ENCODE measurements around the gene MAML3. TPM values are rescaled to one million over a fixed set of nuclear protein-coding genes. Genes with fewer than 3 reads are reported as not detected.

MAML3 gene
- polyA plus RNA-seq, 1 donor (not counting 4 experiments of a cell fraction or from before 2014, with no cell fraction given), result 0.68 TPM

DNA sequence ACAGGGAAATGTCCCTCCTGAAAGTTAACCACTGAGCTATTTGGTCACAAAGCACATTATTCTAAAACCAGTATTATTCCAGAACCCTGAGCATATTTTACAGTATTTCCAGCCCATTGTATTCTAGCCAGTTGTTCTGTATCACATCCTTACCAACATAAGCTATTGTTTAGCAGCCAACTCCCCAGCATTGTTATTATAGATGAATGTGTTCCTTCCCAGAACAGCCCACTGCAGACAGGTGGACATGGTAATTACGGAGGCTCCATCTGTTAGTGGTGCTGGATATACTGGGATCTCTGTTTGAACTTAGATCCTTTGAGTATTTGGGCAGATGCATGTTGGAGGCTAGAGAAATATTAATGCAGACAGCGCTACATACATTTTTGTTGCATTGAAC lies 362.3 kb downstream of the MAML3 start:
- Histone ChIP-seq H3K9me1 (ENCODE audit: control insufficient read depth, extremely low read depth, insufficient read depth, low read length) (no peaks in the 10 kb centered on the region), H3K36me3 (ENCODE audit: control insufficient read depth in 2 of 2, extremely low read depth in 1 of 2, insufficient read depth in 2 of 2, low read length in 2 of 2) (no peaks in the 10 kb centered on the region), H4K20me1 (ENCODE audit: control insufficient read depth, extremely low read depth, insufficient read depth, low read length) (no peaks in the 10 kb centered on the region), H3K4me3 (ENCODE audit: control insufficient read depth in 2 of 3, extremely low read depth in 1 of 3, insufficient read depth in 2 of 3, low read depth in 1 of 3, low read length in 3 of 3) (no peak overlapping the region), H3K9me3 (ENCODE audit: control insufficient read depth, low read depth, low read length) (no peaks in the 10 kb centered on the region), H3K9ac (ENCODE audit: control insufficient read depth, extremely low read depth, insufficient read depth, low read length) (no peak overlapping the region), H3K79me2 (ENCODE audit: control insufficient read depth, insufficient read depth, low read length) (no peaks in the 10 kb centered on the region), H3K4me2 (ENCODE audit: control insufficient read depth, extremely low read depth, insufficient read depth, low read depth, low read length) (no peak overlapping the region), H3K27me3 (ENCODE audit: control insufficient read depth, extremely low read depth, insufficient read depth, low read length) (no peaks in the 10 kb centered on the region), H3K4me1 (ENCODE audit: control insufficient read depth, extremely low read depth, insufficient read depth, low read length) (no peaks in the 10 kb centered on the region), H3K27ac (ENCODE audit: control insufficient read depth, insufficient read depth, low read length) (no peak overlapping the region), H2AFZ (ENCODE audit: control insufficient read depth, low read length) (no peak overlapping the region)
- no peak for DNase-seq (ENCODE audit: low read depth, low spot score)
- no peak for FAIRE-seq
- TF ChIP-seq EZH2 (IDR thresholded peaks at IDR 0.05; ENCODE audit: low read length), result no peak
- TF ChIP-seq, protein P1, sequence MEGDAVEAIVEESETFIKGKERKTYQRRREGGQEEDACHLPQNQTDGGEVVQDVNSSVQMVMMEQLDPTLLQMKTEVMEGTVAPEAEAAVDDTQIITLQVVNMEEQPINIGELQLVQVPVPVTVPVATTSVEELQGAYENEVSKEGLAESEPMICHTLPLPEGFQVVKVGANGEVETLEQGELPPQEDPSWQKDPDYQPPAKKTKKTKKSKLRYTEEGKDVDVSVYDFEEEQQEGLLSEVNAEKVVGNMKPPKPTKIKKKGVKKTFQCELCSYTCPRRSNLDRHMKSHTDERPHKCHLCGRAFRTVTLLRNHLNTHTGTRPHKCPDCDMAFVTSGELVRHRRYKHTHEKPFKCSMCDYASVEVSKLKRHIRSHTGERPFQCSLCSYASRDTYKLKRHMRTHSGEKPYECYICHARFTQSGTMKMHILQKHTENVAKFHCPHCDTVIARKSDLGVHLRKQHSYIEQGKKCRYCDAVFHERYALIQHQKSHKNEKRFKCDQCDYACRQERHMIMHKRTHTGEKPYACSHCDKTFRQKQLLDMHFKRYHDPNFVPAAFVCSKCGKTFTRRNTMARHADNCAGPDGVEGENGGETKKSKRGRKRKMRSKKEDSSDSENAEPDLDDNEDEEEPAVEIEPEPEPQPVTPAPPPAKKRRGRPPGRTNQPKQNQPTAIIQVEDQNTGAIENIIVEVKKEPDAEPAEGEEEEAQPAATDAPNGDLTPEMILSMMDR (optimal IDR thresholded peaks at IDR 0.05 in 1 of 3, IDR thresholded peaks at IDR 0.05 in 1 of 3, conservative IDR thresholded peaks at IDR 0.05 in 1 of 3; ENCODE audit: extremely low read depth in 1 of 3, insufficient read depth in 2 of 3, low read length in 3 of 3), result no peak
- dilution Hi-C loops (cut with MboI; ENCODE audit: extremely low pct_ligation_motif_present, low sequenced_read_pairs), result no loop called here

DNA sequence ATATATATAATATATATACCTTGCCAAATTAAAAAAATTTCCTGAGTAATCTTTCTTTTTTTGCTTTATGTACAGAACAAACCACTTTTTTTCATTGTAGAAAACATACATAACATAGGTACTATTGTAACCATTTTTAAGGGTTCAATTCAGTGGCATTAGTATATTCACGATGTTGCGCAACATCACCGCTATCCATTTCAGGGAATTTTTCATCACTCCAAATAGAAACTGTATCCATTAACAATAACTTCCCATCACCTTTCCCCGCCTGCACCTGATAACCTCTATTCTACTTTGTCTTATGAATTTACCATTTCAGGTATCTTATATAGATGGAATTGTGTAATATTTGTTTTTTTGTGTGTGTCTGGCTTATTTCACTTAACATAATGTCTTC lies 363.7 kb downstream of the MAML3 start:
- FAIRE-seq (no peak), DNase-seq (ENCODE audit: low read depth, low spot score) (no peak)
- Histone ChIP-seq H3K79me2 (ENCODE audit: control insufficient read depth, insufficient read depth, low read length) (no peaks in the 10 kb centered on the region), H4K20me1 (ENCODE audit: control insufficient read depth, extremely low read depth, insufficient read depth, low read length) (no peaks in the 10 kb centered on the region), H3K4me2 (ENCODE audit: control insufficient read depth, extremely low read depth, insufficient read depth, low read depth, low read length) (no peak overlapping the region), H3K4me1 (ENCODE audit: control insufficient read depth, extremely low read depth, insufficient read depth, low read length) (no peaks in the 10 kb centered on the region), H2AFZ (ENCODE audit: control insufficient read depth, low read length) (no peak overlapping the region), H3K9me1 (ENCODE audit: control insufficient read depth, extremely low read depth, insufficient read depth, low read length) (no peaks in the 10 kb centered on the region), H3K36me3 (ENCODE audit: control insufficient read depth in 2 of 2, extremely low read depth in 1 of 2, insufficient read depth in 2 of 2, low read length in 2 of 2) (no peaks in the 10 kb centered on the region), H3K9me3 (ENCODE audit: control insufficient read depth, low read depth, low read length) (no peaks in the 10 kb centered on the region), H3K4me3 (ENCODE audit: control insufficient read depth in 2 of 3, extremely low read depth in 1 of 3, insufficient read depth in 2 of 3, low read depth in 1 of 3, low read length in 3 of 3) (no peak overlapping the region), H3K9ac (ENCODE audit: control insufficient read depth, extremely low read depth, insufficient read depth, low read length) (no peak overlapping the region), H3K27me3 (ENCODE audit: control insufficient read depth, extremely low read depth, insufficient read depth, low read length) (no peaks in the 10 kb centered on the region), H3K27ac (ENCODE audit: control insufficient read depth, insufficient read depth, low read length) (no peak overlapping the region)
- dilution Hi-C loops (cut with MboI; ENCODE audit: extremely low pct_ligation_motif_present, low sequenced_read_pairs), result no loop called here
- TF ChIP-seq, protein P1 (optimal IDR thresholded peaks at IDR 0.05 in 1 of 3, IDR thresholded peaks at IDR 0.05 in 1 of 3, conservative IDR thresholded peaks at IDR 0.05 in 1 of 3; ENCODE audit: extremely low read depth in 1 of 3, insufficient read depth in 2 of 3, low read length in 3 of 3), result no peak
- TF ChIP-seq EZH2 (IDR thresholded peaks at IDR 0.05; ENCODE audit: low read length), result no peak
